ENCODE results near the gene ELF2.
"Not testable (repeated sequence)": the region's sequence is repeated elsewhere in the genome, so short reads cannot be mapped to it uniquely, and the experiment has no call there.

The ELF2 gene

DNA sequence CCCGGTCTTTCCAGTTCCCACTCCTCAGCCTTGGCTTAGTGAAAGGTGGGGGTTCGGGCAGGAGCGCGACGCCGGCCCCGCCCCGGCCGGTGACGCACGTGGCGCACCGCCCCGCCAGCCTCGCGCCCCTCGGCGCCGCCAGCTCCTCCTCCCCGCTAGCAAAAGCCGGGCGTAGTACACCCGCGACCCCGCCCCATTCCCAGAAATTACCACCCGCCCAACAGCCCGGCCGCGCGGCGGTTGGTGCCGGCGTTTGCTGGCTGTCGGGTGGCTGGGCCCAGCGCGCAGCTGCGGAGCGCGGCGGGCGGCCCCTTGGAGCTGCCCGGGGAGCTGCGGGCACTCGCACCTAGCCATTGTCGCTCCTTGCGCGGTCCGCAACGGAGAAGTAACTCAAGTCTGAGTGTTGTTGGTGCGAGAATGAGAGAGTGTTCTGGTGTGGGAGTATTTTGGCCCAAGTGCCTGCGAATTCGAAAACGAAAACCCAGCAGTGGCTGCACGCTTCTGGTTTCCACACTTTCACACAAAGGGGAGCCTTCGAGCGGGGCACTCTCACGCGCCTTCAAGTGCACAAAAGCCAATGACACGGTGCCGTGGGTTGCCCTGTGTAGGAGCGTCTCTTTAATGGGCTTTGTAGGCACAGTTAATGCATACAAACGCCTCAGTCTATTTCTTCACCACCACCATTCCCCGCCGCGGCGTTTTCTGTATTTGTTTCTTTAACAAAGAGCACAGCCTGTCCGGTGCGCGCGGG is 1.0 kb upstream of the ELF2 start:
- DNase-seq: peak; percentile 86

DNA sequence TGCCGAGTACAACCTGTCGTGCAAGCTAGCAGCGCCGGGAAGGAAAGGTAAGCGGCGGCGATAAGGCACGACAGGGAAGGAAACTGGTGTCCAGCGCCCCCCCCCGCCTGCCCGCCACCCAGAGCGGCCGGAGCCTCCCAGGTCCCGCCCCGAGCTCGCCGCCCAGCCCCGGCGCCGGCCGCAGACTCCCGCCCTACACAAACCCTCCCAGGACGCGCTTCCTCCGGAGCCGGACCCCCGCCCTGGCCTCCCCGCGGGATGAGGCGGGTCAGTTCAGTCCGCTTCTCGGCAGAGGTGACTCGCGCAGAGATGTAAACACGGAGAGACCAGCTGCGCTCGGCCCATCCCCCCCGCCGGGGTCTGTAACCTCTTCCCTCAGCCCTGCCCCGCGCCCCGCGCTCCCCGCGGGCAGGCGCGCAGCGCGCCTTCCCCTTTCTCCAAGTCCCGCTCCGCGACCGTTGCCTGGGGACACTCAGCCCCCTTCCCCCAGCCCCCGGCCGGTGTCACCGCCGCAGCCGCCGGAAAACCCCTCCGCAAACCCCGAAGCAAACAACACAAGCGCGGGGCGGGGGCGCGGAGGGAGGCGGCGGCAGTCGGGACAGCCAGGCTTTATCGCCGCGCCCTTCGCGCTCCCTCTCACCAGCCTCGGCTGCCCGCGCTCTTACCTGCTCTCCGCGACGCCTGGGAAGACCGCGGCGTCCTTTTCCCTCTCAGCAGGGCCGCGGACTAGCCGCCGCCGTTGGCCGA is 543 bp downstream of the ELF2 start:
- no peak for DNase-seq

GRCh38 chr4:139175646-139176301 is 1.2 kb downstream of the ELF2 start:
- DNase-seq: no peak

- DNase-seq: no peak
Observed at GRCh38 chr4:139171876-139172691, 4.9 kb downstream of the ELF2 start.

DNA sequence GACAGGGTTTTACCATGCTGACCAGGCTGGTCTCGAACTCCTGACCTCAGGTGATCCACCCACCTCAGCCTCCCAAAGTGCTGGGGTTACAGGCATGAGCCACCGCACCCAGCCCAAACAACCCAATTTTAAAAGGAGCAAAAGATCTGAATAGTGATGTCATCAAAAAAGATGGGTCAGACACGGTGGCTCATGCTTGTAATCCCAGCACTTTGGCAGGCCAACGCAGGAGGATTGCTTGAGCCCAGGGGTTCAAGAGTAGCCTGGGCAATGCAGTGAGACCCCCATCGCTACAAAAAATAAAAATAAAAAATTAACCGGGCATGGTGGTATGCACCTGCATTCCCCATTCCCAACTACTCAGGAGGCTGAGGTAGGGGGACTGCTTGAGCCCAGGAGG is 6.1 kb downstream of the ELF2 start:
- DNase-seq: no peak

- DNase-seq: no peak
Observed at GRCh38 chr4:139167774-139168444, 9.1 kb downstream of the ELF2 start.

DNA sequence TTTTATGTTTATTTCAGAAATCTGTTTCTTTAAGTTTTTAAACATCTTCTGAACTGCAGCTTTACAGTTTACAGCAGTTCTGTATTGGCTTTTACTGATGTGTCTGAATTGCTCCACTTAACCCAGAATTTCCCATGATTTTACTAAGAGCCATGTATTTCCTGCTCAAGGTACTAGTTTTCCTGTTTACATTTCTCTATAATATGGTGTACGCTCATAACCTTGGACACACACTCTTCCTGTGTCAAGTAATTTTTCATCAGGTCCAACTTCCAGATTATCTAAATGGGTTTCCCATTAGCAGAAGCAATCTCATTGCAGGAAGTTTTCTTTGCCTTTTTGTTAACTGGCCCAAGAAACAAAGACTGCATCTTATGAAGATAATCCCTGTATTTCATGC is 12.3 kb downstream of the ELF2 start:
- no peak for DNase-seq

DNA sequence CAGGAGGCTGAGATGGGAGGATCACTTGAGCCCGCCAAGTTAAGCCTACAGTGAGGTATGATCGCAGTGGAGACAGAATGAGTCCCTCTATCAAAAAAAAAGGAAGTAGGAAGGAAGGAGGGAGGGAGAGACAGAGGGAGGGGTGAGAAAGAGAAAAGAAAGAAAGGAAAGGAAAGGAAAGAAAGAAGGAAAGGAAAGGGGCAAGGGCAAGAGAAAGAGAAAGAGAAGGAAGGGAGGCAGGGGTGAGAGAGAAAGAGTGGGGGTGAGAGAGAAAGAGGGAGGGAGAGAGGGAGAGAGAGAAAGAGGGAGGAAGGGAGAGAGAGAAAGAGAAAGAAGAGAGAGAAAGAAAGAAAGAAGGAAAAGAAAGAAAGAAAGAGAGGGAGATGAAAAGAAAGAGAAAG is 13.2 kb downstream of the ELF2 start:
- DNase-seq: no peak

DNA sequence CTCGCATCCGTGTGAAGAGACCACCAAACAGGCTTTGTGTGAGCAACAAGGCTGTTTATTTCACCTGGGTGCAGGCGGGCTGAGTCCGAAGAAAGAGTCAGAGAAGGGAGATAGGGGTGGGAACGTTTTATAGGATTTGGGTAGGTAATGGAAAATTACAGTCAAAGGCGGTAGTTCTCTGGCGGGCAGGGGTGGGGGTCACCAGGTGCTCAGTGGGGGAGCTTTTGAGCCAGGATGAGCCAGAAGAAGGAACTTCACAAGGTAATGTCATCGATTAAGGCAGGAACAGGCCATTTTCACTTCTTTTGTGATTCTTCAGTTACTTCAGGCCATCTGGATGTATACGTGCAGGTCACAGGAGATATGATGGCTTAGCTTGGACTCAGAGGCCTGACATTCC is 19.0 kb downstream of the ELF2 start:
- not testable (repeated sequence) for DNase-seq

DNA sequence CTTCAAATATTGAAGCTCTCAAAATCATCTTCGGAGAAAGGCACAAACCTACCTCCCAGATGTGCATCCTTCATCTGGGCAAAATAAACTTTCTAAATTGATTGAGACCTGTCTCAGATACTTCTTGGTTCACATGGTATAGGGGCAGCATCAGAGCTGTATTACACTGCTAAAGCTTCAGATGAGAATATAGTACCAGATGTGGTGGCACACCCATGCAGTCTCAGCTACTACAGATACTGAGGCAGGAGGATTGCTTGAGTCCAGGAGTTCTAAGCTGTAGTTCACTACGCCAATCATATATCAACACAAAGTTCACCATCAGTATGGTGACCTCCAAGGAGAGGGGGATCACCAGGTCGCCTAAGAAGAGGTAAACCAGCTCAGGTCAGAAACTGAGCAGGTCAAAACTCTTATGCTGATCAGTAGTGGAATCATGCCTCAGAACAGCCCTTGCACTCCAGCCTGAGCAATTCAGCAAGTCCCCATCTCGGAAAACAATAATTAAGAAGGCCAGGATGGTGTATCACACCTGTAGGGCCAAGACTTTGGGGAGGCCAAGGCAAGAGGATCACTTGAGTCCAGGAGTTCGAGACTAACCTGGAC is 22.0 kb downstream of the ELF2 start:
- no peak for DNase-seq

GRCh38 chr4:139154538-139154937 is 22.5 kb downstream of the ELF2 start:
- no peak for DNase-seq

DNA sequence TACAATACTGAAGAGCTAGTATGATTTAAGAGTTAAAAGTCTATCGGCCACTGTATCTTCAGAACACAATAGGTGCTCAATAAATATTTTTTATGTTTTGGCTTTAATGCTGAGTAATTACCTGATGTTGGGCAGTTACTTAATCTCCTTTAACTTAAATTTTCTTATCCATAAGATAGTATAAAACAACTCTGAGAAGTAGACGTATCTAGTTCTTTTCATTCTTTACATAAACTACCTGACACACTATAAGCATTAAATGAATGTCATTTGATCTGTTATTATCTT is 22.9 kb downstream of the ELF2 start:
- DNase-seq: no peak

DNA sequence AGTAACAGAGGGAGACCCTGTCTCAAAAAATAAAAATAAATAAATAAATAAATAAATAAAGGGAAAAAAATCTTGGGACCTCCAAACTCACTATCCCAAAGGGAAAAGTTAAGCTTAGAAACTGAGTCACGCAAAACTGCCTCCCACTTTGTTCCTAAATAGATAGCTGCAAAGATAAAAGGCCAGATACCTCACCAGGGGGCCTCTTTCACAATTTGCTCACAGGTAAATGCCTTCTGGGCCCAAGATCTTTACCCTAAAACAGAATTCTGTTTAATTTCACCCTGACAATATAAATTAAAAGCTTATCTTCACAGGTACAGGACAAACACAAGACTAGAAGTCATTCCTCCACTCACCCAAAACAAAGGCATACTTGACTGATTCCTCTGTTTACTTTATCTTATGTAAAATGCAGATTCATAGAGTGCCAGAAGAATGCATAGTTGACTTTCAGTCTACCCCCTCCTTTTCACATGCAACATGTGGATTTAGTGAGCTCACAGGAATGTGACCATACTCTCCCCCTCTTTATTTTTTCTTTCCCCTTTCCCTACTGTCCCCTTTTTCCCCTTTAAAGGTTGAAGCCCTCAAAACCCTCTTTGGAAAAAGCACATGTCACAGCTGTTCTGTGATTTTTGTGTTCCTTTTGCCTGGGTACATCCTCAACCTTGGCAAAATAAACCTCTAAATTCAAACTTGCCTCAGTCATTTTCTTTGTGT is 23.4 kb downstream of the ELF2 start:
- DNase-seq: no peak

DNA sequence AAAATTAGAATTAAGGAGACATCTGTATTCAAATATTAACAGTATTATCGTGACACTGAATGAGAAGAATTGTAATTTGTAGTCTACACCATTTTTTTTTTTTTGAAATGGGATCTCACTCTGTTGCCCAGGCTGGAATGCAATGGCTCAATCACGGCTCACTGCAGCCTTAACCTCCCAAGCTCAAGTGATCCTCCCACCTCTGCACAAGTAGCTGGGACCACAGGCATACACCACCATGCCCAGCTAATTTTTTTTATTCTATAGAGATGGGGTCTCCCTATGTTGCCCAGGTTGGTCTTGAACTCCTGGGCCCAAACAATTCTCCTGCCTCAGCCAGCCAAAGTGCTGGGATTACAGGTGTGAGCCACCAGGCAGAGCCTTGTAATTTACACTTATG is 24.8 kb downstream of the ELF2 start:
- DNase-seq: no peak

- DNase-seq: peak; percentile 58
Observed at GRCh38 chr4:139146926-139147629, 29.9 kb downstream of the ELF2 start.

GRCh38 chr4:139145552-139145932 is 31.5 kb downstream of the ELF2 start:
- DNase-seq: no peak

DNA sequence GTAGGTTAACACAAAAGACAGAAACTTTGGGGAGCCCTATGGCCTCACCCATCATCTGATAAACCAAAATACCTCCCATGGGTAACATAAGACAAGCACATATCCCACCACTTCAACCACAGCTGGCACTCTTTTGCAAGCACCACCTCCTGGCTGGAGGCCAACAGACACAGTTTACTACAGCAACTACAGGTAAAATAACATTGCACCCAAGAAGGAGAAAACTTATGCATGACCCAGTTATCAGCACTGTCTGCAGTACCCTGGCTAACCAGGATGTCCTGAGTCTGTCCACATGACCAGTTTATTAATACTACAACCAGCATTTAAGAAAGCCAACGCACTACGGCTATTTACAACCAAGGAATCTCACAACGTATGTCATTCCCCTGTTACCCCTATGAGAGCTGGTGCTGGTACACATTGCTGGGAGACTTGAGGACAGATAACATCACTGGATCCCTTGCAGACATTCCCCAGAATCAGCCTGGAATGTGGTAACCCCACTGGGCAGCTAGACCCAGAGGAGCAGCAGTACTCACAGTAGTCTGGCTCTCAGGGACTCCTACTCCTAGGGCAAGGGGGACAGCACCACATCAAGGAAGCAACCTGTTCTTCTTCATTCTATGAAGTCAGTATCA is 32.0 kb downstream of the ELF2 start:
- no peak for DNase-seq

DNA sequence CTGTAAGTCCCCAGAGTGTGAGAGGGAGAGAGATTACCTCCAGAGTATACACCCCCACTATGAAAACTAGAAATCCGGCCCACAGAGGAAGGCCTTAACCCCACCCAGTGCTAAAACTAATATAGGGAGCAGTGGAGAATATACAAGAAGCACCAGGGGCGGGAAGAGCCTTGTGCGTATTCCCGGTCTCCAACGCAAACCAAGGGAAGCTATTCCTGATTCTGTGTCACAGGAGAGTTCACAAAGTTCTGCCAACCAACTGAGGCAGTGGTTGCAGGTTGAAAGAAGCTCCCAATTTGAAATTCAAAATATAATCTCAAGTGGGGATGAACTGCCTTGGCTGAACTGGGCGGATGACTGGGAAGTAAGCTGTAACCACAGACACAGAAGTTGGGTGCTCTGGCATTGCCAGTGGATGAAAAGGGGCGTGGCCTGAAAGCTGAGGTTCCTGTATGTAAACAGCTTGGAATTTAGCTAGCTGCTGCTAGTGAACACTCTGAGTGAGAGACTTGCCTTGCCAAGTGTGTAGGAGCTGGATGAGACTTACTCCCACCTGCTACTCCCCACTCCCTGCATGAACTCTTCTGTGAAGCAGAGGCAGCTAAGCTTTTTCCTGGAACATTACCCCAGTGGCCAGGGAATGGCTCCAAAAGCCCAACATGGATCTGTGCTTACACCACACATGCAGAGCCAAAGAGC is 32.7 kb downstream of the ELF2 start:
- DNase-seq: no peak

GRCh38 chr4:139142980-139143379 is 34.0 kb downstream of the ELF2 start:
- DNase-seq: no peak

DNA sequence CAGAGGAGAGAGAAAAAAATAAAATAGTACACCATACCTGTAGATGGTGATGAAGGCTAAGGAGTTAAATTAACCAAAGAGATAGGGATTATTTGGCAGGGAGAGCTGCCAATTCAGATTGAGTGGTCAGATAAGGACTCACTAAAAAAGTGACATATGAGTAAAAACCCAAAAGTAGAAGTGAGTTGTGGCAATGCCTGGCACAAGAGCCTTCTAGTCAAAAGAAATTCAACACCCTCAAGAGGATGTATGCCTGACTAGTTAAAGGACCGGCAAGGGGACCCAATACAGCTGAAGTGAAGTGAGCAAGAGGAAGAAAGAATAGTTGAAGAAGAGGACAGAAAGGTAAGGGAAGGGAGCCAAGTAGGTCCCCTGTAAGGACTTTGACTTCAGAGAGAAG is 34.9 kb downstream of the ELF2 start:
- DNase-seq: no peak

Measured in NCI-H1048 (cell line).